HG02970 (cell line): ENCODE data around the gene SHISA9.

ENCODE experiments used
- ATAC-seq: cut with Tn5 transposase; IDR thresholded peaks from one replicate; pipeline ENCODE4 v1.9.1; 2021; ENCODE audit warnings: mild to moderate bottlenecking, moderate library complexity, moderate number of reproducible peaks; ENCODE audit not compliant: unreplicated experiment, low FRiP score

Gene SHISA9

DNA sequence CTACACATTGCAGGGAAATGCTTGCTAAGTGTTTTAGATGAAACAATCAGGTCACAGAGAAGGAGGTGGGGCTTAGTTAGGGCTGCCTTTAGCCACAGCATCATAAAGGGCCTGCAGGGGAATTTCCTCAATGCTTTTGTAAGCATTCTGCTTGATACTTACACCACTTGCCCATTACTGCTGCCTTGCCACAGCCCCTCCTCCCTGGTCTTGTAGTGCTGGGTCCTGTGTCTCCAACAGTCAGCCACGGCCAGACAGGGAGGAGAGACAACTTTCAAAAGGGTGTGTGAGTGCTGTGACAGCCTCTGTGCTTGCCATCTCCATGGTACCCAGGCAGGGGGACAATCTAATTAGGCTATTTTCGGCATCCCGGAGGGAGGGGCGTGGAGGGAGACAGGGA lies 111.2 kb downstream of the SHISA9 start:
- no peak for ATAC-seq

DNA sequence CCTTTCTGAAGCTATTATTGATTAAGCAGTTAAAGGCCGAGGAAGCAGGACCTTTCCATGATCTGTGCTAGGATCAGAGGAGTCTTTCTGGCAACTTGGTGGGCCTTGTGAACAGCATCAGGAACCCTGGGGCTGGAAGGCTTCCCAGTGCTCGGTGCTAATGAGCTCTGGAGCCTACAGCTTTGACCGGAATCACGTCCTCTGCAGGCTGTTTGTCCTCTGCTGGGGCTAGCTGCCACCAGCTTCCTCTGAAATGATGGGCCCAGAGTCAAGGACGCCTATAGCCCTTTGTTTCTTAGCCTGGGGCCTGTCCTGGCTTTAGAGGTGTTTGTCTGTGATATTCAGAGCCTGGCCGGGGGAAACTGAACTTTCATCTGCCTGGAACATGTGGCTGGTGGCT lies 111.6 kb downstream of the SHISA9 start:
- no peak for ATAC-seq

GRCh38 chr16:13014476-13014875 lies 113.1 kb downstream of the SHISA9 start:
- ATAC-seq = no peak

DNA sequence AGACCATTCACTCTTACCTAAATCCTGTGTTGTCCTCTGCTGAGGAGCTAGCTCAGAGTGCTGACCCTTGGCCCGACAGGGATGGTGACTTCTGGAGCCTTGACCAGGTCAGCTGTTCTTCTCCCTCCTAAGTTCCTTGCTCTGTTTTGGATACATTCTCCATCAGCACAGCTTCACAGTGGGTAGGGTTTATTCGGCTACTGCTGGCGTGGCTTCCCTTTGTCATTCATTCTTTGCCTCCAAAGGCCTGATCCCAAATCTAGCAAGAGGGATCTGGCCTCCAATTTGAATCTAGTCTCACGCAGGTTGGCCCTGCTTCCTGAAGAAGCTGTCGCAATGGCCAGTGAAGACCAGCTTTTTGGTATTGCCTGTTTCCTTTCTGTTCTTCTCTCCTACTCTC lies 116.6 kb downstream of the SHISA9 start:
- no peak for ATAC-seq

- ATAC-seq = no peak
These were observed 120.6 kb downstream of the SHISA9 start for GRCh38 chr16:13021996-13022395.

- no peak for ATAC-seq
These were observed 128.4 kb downstream of the SHISA9 start for GRCh38 chr16:13029786-13030185.

- no peak for ATAC-seq
These were observed 129.4 kb downstream of the SHISA9 start for GRCh38 chr16:13030769-13031168.

DNA sequence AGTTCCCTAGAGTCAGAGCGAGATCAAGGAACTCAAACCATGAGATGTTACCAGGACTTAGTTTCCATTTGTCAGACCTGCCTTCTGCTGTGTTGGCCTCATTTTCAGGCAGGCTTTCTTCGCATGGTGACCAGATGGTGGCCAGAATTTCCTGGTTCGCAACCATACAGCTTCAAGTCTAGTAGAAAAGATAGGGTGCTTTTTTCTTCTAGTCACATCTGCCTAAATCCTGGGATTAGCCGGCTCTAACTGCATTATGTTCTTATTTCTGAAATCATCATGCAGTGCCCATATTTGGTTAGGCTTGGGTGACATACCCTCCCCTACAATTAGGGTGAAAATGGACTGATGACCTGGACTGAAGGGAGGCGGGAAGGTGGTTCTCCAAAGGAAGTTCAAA lies 131.5 kb downstream of the SHISA9 start:
- ATAC-seq = no peak

- no peak for ATAC-seq
These were observed 135.2 kb downstream of the SHISA9 start for GRCh38 chr16:13036600-13036999.

DNA sequence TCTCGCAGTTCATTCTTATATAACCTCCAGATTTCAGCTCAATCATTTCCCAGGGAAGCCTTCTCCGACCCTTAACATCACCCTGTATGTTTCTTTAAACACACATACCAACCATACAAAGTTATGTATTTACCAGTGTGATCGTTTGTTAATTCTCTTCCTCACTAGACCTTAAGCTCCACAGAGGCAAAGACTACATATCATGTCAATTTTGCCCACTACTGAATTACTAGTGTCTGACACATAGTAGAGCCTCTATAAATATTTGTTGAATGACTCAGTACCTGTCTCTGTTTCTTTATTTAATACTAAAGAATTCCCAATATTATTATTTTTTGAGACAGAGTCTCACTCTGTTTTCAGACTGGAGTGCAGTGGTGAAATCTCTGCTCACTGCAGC lies 137.2 kb downstream of the SHISA9 start:
- no peak for ATAC-seq

GRCh38 chr16:13039526-13039925 lies 138.1 kb downstream of the SHISA9 start:
- ATAC-seq = no peak

DNA sequence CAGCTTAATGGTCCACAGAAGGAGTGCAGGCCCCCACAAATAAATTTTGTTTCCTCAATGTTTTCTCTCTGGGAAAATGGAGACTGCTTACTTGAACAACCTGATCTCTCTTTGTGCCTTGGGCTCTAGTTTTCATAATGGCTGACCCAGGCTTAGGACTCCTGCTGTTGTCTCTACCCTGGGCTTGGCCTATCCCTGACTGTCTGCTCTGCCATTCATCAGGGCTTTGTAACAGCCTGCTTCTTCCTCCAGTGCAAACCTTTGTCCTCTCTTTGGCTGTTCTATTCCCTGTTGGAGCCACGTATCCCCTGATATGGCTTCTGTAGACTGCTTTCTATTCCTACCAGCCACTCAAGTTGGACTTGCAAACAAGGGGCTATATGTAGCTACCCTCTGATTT lies 139.8 kb downstream of the SHISA9 start:
- no peak for ATAC-seq

- no peak for ATAC-seq
These were observed 140.4 kb downstream of the SHISA9 start for GRCh38 chr16:13041646-13042290.

GRCh38 chr16:13042291-13042685 lies 140.9 kb downstream of the SHISA9 start:
- ATAC-seq = no peak

DNA sequence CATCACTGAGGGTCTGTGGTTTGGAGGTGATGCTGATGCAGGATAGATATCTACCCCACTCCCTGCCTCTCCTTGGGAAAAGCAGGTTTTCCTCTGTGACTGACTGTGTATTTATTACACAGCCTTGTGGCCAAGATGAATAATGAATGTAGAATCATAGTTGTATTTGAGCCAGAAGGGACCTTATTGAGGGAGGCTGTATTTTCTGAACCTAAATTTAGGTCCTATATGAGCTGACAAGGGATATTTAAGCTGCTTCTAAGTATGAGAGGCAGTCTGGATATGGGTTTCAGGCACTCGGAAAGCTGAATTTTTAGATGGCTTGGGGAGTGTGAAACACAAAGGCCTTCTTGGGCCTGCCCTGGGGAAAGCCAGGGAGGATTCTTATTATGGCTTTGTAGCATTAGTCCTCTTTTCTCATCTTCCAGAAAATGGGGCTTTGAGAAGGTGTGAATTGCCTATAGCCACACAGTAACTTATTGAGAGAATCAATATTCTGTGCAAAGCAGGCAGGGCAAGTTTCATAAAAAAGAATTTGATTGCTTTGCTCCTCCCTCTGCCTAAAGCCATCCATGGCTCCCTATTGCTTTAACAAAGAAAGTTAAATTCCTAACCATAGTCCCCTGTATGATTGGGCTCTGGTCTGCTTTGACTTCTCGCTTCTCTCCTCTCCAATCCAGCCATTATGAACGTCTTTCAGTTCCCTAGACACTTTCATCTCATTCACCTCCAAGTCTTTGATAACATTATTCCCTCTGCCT lies 144.8 kb downstream of the SHISA9 start:
- ATAC-seq = no peak

DNA sequence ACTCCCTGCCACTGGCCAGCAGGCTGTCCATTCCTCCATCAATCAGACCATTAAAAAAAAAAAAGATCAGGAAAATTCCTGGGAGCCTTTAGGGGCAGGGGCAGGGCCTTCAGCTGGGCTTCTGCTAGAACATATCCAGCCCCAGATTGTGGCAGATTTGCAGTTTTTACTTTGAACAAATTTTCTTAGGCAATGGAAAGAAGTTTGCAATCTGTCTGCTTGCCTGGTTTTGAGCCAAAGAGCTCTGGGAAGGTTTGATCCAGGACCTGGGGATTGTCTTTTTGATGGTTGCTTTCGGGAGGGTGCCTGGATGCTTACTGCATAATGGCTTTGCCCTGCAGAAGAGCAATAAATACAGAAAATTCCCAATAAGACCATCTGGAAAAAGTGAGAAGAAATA lies 145.9 kb downstream of the SHISA9 start:
- no peak for ATAC-seq

DNA sequence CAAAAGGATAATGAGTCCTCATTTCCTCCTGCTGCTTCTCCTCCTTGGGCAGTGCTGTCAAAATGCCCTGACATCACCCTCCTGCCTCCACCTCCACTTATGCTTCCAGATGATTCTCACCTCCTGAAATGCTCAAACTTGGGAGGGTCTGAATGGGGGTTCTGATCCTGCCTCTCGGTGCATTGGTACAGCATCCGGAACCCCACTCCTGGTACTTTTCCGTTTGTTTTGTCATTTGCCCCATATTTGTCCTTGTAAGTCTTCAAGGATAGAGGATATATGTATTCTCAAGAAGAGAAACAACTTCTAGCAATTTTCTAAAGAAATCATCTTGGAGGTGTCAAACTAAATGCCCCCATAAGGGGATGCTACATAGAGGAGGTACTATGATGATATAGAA lies 148.3 kb downstream of the SHISA9 start:
- ATAC-seq = no peak

DNA sequence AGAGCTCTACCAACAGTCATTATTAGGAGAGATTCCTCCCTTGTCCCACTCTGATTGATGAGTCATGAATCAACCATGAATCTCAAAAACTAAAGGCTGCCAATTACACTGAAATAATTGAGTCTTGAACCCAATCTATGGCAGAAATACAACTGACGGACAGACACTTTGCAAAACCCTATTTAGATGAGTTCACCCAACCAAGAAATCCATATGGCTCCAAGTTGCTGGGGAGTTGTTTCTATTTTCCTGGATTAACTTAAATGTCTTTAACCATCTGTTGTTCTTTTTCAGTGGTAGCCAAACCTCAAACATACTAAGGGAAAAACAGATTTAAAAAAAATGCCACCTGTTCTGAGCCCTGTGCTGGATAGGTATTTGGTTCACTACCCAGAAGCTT lies 151.0 kb downstream of the SHISA9 start:
- no peak for ATAC-seq

GRCh38 chr16:13055480-13055879 lies 154.1 kb downstream of the SHISA9 start:
- no peak for ATAC-seq

DNA sequence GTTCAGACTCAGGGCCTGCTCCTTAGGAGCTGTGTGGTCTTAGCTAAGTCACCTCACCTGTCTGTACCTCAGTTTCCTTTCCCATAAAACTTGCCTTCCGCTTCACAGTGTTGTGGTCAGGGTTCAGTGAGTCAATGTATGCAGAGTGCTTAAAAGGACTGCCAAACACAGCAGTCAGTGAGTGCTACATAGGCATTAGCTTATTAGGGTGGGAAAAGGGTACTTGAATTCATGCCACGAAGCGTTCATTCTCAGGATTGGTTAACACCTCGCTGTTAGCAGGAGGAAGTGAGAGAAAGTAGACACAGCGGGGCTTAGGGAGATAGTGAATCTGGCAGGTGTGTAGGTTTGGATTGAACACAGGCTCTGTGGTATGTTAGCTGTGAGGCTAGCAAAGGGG lies 155.2 kb downstream of the SHISA9 start:
- no peak for ATAC-seq

GRCh38 chr16:13060932-13061331 lies 159.5 kb downstream of the SHISA9 start:
- ATAC-seq = no peak

DNA sequence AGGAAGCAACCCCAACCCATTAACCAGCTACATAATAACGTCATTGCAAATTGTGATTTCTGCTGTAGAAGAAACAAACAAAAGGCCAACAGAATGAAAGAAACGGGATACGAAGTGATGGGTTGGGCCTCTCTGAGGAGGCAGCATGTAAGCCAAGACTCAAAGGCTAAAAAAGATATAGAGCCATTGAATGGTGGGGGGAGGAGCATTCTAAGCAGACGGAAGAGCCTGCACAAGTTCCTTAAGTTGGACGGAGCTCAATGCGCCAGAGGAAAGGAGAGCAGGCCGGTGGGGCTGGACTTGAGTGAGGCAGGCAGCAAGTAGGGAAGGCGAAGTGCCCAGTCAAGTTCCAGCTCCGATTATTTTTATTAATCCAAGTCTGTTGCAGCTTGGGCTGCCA lies 160.3 kb downstream of the SHISA9 start:
- no peak for ATAC-seq
